AG04450 (cell line): Measurements from ENCODE around the gene ABHD17B. TPM values are rescaled to one million over a fixed set of nuclear protein-coding genes. Genes with fewer than 3 reads are reported as not detected.

Experiments used
- CTCF ChIA-PET: fragments of 300-600, 350-600 bp; formaldehyde crosslinking; extraction: SDS; loops from one replicate; lab custom pipeline; 2022; ENCODE audit warnings: antibody characterized with exemption, inconsistent platforms; lab: Charles Lee
- POLR2A ChIA-PET: fragments of 350-600 bp; formaldehyde crosslinking; extraction: SDS; loops from one replicate; lab custom pipeline; 2021; ENCODE audit warnings: antibody characterized with exemption, inconsistent platforms; lab: Yijun Ruan, JAX
- DNase-seq: peaks from one replicate; pipeline ENCODE4 v3.0.0-alpha.2; 2011; ENCODE audit warnings: low read depth, low spot score
- H3K27ac ChIP-seq: one replicate; pipeline ENCODE4 v1.5.1; 2012; ENCODE audit warnings: low read depth, low read length, control low read depth
- H3K27me3 ChIP-seq: one replicate; pipeline ENCODE4 v1.6.0; 2012; ENCODE audit warnings: low read length; ENCODE audit not compliant: control insufficient read depth, insufficient read depth
- H3K4me3 ChIP-seq: 2 replicates; pipeline ENCODE4 v1.5.1; 2011; ENCODE audit warnings: mild to moderate bottlenecking, low read depth, low read length, control low read depth
- H3K9me3 ChIP-seq: 2 replicates; pipeline ENCODE4 v1.5.1; 2012; ENCODE audit warnings: low read length; ENCODE audit not compliant: control insufficient read depth, insufficient read depth
- CTCF ChIP-seq: IDR thresholded peaks from 2 replicates; pipeline ENCODE4 v1.5.1; 2011; ENCODE audit warnings: low read depth, low read length, control low read depth, inconsistent platforms
- polyA plus RNA-seq: library from polyadenylated mRNA; depleted of rRNA; stranded (reverse); fragments of >200 nt; gene quantifications from 2 replicates; pipeline ENCODE4 v1.2.3, GENCODE V29; 2011; rRNA removed
- small RNA-seq: library from RNA; depleted of rRNA; stranded (forward); fragments of <200 nt; gene quantifications from one replicate; pipeline ENCODE3, GENCODE V24; 2012; ENCODE audit warnings: low read depth; ENCODE audit not compliant: insufficient read length

The ABHD17B gene
- polyA plus RNA-seq, 1 experiment = 15.3 TPM

GRCh38 chr9:71821405-71821804 lies 89.6 kb downstream of the ABHD17B start:
- no peak overlapping the region for H3K27ac ChIP-seq
- H3K9me3 ChIP-seq = no peaks in the 10 kb centered on the region
- no peak overlapping the region for H3K4me3 ChIP-seq
- ChIA-PET POLR2A (no interaction called here), CTCF (interaction anchor here (0.6 to 6.3 kb wide), 4 partner anchors 8 to 217 kb away, joined by 3 to 98 read pairs (median 4); no protein-coding TSS in a partner anchor)
- DNase-seq = no peak
- H3K27me3 ChIP-seq = peaks cover 3% of the 10 kb centered on the region
- no peak for TF ChIP-seq CTCF

GRCh38 chr9:71820403-71820921 lies 90.5 kb downstream of the ABHD17B start:
- no peak for TF ChIP-seq CTCF
- CTCF ChIA-PET = interaction anchor here (0.6 to 6.3 kb wide), 11 partner anchors 13 to 535 kb away, joined by 3 to 103 read pairs (median 14); no protein-coding TSS in a partner anchor
- Histone ChIP-seq H3K4me3 (no peak overlapping the region), H3K27me3 (peaks cover 3% of the 10 kb centered on the region), H3K27ac (no peak overlapping the region), H3K9me3 (no peaks in the 10 kb centered on the region)
- DNase-seq = no peak
- POLR2A ChIA-PET = no interaction called here

GRCh38 chr9:71819115-71819739 lies 91.8 kb downstream of the ABHD17B start:
- ChIA-PET POLR2A (no interaction called here), CTCF (interaction anchor here (0.5 to 6.3 kb wide), 99 partner anchors 8 to 1491 kb away, joined by 3 to 103 read pairs (median 4); partner anchors contain the start of genes CEMIP2 and ZFAND5)
- H3K27me3 ChIP-seq = peaks cover 3% of the 10 kb centered on the region
- H3K27ac ChIP-seq = no peak overlapping the region
- no peaks in the 10 kb centered on the region for H3K9me3 ChIP-seq
- no peak overlapping the region for H3K4me3 ChIP-seq
- no peak for DNase-seq
- TF ChIP-seq CTCF = peak; percentile 78

GRCh38 chr9:71816916-71817451 lies 94.0 kb downstream of the ABHD17B start:
- Histone ChIP-seq H3K27me3 (peaks cover 3% of the 10 kb centered on the region), H3K9me3 (no peaks in the 10 kb centered on the region), H3K4me3 (no peak overlapping the region), H3K27ac (no peak overlapping the region)
- ChIA-PET POLR2A (no interaction called here), CTCF (interaction anchor here (0.6 to 6.3 kb wide), 9 partner anchors 9 to 532 kb away, joined by 3 to 103 read pairs (median 12); no protein-coding TSS in a partner anchor)
- DNase-seq = no peak
- TF ChIP-seq CTCF = no peak

Small RNA genes within 50 kb of the gene (small RNA-seq; reads per million reads assigned to genes)
- not detected for gene RF00019

Other genes starting within 250 kb of the ABHD17B start
- 54.4 and 57.0 TPM in 2 replicates for gene CEMIP2, start 142.7 kb downstream of the ABHD17B start, polyA plus RNA-seq
- 15.1 and 19.8 TPM in 2 replicates for gene C9orf85, start 446 bp upstream of the ABHD17B start, polyA plus RNA-seq
- gene C9orf57, start 149.4 kb upstream of the ABHD17B start, polyA plus RNA-seq = not detected in 2 replicates
- gene GDA, start 238.2 kb upstream of the ABHD17B start, polyA plus RNA-seq = not detected in 2 replicates